ENCODE data around the gene ZG16B. TPM values are rescaled to one million over a fixed set of nuclear protein-coding genes. Genes with fewer than 3 reads are reported as not detected.
A peak's percentile ranks its signal among the peaks of the same experiment; 100 is the strongest.

The ZG16B gene
- total RNA-seq, 1 donor from 2014 or later, result 11.3 TPM

- TF ChIP-seq POLR2AphosphoS5 (IDR thresholded peaks at IDR 0.05; ENCODE audit: insufficient read depth in 1 of 2, low read depth in 1 of 2) (no peak), POLR2A (IDR thresholded peaks at IDR 0.05) (no peak), CTCF (IDR thresholded peaks at IDR 0.05) (no peak)
- H3K4me1 ChIP-seq, result peaks cover 15% of the 10 kb centered on the region
- no peaks in the 10 kb centered on the region for H3K36me3 ChIP-seq
- H3K27me3 ChIP-seq, result no peaks in the 10 kb centered on the region
- no peak overlapping the region for H3K27ac ChIP-seq
- H3K9me3 ChIP-seq, result no peaks in the 10 kb centered on the region
- intact Hi-C loops (cut with DNase I), result no loop called here
- no peak overlapping the region for H3K4me3 ChIP-seq
- no peak for DNase-seq (ENCODE audit: extremely low spot score in 2 of 2)
Measured at GRCh38 chr16:2840914-2841313, 10.8 kb downstream of the ZG16B start.

- H3K27ac ChIP-seq, result no peak overlapping the region
- H3K4me3 ChIP-seq, result peak overlapping the region in 1 of 2 donors; percentile 2
Measured at GRCh38 chr16:2841606-2842339, 11.7 kb downstream of the ZG16B start.

GRCh38 chr16:2842340-2843000, 12.4 kb downstream of the ZG16B start:
- no peak for DNase-seq (ENCODE audit: extremely low spot score in 2 of 2)
- peaks cover 15% of the 10 kb centered on the region for H3K4me1 ChIP-seq
- H3K27me3 ChIP-seq, result no peaks in the 10 kb centered on the region
- H3K36me3 ChIP-seq, result no peaks in the 10 kb centered on the region
- H3K4me3 ChIP-seq, result peak overlapping the region; percentile 2 to 19
- TF ChIP-seq POLR2AphosphoS5 (IDR thresholded peaks at IDR 0.05; ENCODE audit: insufficient read depth in 1 of 2, low read depth in 1 of 2), result no peak
- no peak for TF ChIP-seq POLR2A (IDR thresholded peaks at IDR 0.05)
- peak in 1 of 3 experiments; percentile 43 for TF ChIP-seq CTCF (IDR thresholded peaks at IDR 0.05)
- intact Hi-C loops (cut with DNase I), result no loop called here
- H3K27ac ChIP-seq, result no peak overlapping the region
- no peaks in the 10 kb centered on the region for H3K9me3 ChIP-seq

More at GRCh38 chr16:2841606-2842339, 11.7 kb downstream of the ZG16B start:
- TF ChIP-seq POLR2AphosphoS5 (IDR thresholded peaks at IDR 0.05; ENCODE audit: insufficient read depth in 1 of 2, low read depth in 1 of 2), result no peak
- no peak for TF ChIP-seq CTCF (IDR thresholded peaks at IDR 0.05)
- no peak for TF ChIP-seq POLR2A (IDR thresholded peaks at IDR 0.05)
- no peaks in the 10 kb centered on the region for H3K9me3 ChIP-seq
- H3K4me1 ChIP-seq, result peaks cover 15% of the 10 kb centered on the region
- no peaks in the 10 kb centered on the region for H3K36me3 ChIP-seq
- DNase-seq (ENCODE audit: extremely low spot score in 2 of 2), result no peak
- intact Hi-C loops (cut with DNase I), result no loop called here
- H3K27me3 ChIP-seq, result no peaks in the 10 kb centered on the region

GRCh38 chr16:2843526-2843925, 13.4 kb downstream of the ZG16B start:
- Histone ChIP-seq H3K27me3 (no peaks in the 10 kb centered on the region), H3K27ac (no peak overlapping the region), H3K4me3 (no peak overlapping the region), H3K36me3 (no peaks in the 10 kb centered on the region), H3K4me1 (peaks cover 15% of the 10 kb centered on the region), H3K9me3 (no peaks in the 10 kb centered on the region)
- no peak for DNase-seq (ENCODE audit: extremely low spot score in 2 of 2)
- no peak for TF ChIP-seq CTCF (IDR thresholded peaks at IDR 0.05)
- no peak for TF ChIP-seq POLR2A (IDR thresholded peaks at IDR 0.05)
- no peak for TF ChIP-seq POLR2AphosphoS5 (IDR thresholded peaks at IDR 0.05; ENCODE audit: insufficient read depth in 1 of 2, low read depth in 1 of 2)
- intact Hi-C loops (cut with DNase I), result no loop called here

- no peaks in the 10 kb centered on the region for H3K27me3 ChIP-seq
- no peak overlapping the region for H3K4me3 ChIP-seq
- DNase-seq (ENCODE audit: extremely low spot score in 2 of 2), result no peak
- intact Hi-C loops (cut with DNase I), result no loop called here
- TF ChIP-seq POLR2AphosphoS5 (IDR thresholded peaks at IDR 0.05; ENCODE audit: insufficient read depth in 1 of 2, low read depth in 1 of 2), result no peak
- no peak for TF ChIP-seq POLR2A (IDR thresholded peaks at IDR 0.05)
- TF ChIP-seq CTCF (IDR thresholded peaks at IDR 0.05), result no peak
- peaks cover 15% of the 10 kb centered on the region for H3K4me1 ChIP-seq
- H3K9me3 ChIP-seq, result no peaks in the 10 kb centered on the region
- H3K27ac ChIP-seq, result no peak overlapping the region
- no peaks in the 10 kb centered on the region for H3K36me3 ChIP-seq
Measured at GRCh38 chr16:2845116-2845515, 15.0 kb downstream of the ZG16B start.

All from vagina (tissue), 2 donors.